B cell (primary cell): ENCODE measurements around the gene FAM217B. TPM values are rescaled to one million over a fixed set of nuclear protein-coding genes. Genes with fewer than 3 reads are reported as not detected.

Source experiments
- ATAC-seq: fragments of 200-7000 bp; cut with Tn5 transposase; one replicate; pipeline ENCODE4 v1.10.0; 2021; ENCODE audit warnings: low read depth, mild to moderate bottlenecking, moderate number of reproducible peaks, moderate library complexity
- CTCF ChIA-PET: fragments of 350-600 bp; sonication (Branson Sonifier 250); formaldehyde crosslinking; loops from one replicate; lab custom pipeline; 2021; ENCODE audit warnings: antibody characterized with exemption, inconsistent platforms; lab: Charles Lee
- POLR2A ChIA-PET: fragments of 350-600 bp; sonication (Branson Sonifier 250); formaldehyde crosslinking; loops from one replicate; lab custom pipeline; 2021; ENCODE audit warnings: antibody characterized with exemption; lab: Charles Lee
- DNase-seq: peaks from one replicate; pipeline ENCODE4 v3.0.0; 2013
- H2AFZ ChIP-seq: 2 replicates; pipeline ENCODE4 v1.6.1; 2012; ENCODE audit warnings: mild to moderate bottlenecking, low read depth, low read length; ENCODE audit not compliant: insufficient read depth, poor library complexity, severe bottlenecking
- H3K27ac ChIP-seq, 2 donors: 1 replicate in 1 of 2; 2 replicates in 1 of 2; pipeline ENCODE4 v1.5.1; 2012 to 2013; ENCODE audit warnings: low read length in 2 of 2, mild to moderate bottlenecking in 2 of 2, moderate library complexity in 1 of 2
- H3K27me3 ChIP-seq, 4 experiments: fragments of 200-600 bp in 1 of 4; sonication (generic) in 1 of 4; replicated peaks in 1 of 4; 1 replicate in 2 of 4; 2 replicates in 2 of 4; pipeline versions ENCODE4 v1.6.1 to v1.7.0; 2013 to 2016; ENCODE audit warnings: low read length in 3 of 4, mild to moderate bottlenecking in 2 of 4, mixed read lengths in 1 of 4, moderate library complexity in 1 of 4; ENCODE audit not compliant: insufficient read depth in 4 of 4, control insufficient read depth in 3 of 4; ENCODE audit errors: control extremely low read depth in 1 of 4
- H3K36me3 ChIP-seq, 2 experiments: replicated peaks in 1 of 2; 1 replicate in 1 of 2; 2 replicates in 1 of 2; pipeline versions ENCODE4 v1.6.1 to v1.7.1; 2013; ENCODE audit warnings: low read length in 1 of 2; ENCODE audit not compliant: insufficient read depth in 2 of 2, control insufficient read depth in 1 of 2; ENCODE audit errors: control extremely low read depth in 1 of 2, extremely low read depth in 1 of 2
- H3K4me1 ChIP-seq, 2 donors: fragments of 200-600 bp in 1 of 2; sonication (generic) in 1 of 2; 1 replicate in 1 of 2; 2 replicates in 1 of 2; pipeline versions ENCODE4 v1.5.1 to v1.6.1; 2013 to 2017; ENCODE audit warnings: low read length in 2 of 2; ENCODE audit not compliant: control insufficient read depth in 2 of 2, insufficient read depth in 2 of 2
- H3K4me2 ChIP-seq: replicated peaks from 2 replicates; pipeline ENCODE3; 2012; ENCODE audit warnings: mild to moderate bottlenecking, low read depth, low read length; ENCODE audit not compliant: poor library complexity, severe bottlenecking
- H3K4me3 ChIP-seq, 5 experiments: fragments of 200-600 bp in 1 of 5; sonication (generic) in 1 of 5; 1 replicate in 3 of 5; 2 replicates in 2 of 5; pipeline versions ENCODE4 v1.5.1 to v1.7.0; 2011 to 2016; ENCODE audit warnings: low read length in 4 of 5, mild to moderate bottlenecking in 4 of 5, low read depth in 2 of 5, control low read depth in 1 of 5, moderate library complexity in 1 of 5; ENCODE audit not compliant: insufficient read depth in 1 of 5; ENCODE audit errors: control extremely low read depth in 1 of 5, extremely low read depth in 1 of 5
- H3K79me2 ChIP-seq: fragments of 200-600 bp; sonication (generic); one replicate; pipeline ENCODE4 v1.6.0; 2016; ENCODE audit warnings: low read length; ENCODE audit not compliant: control insufficient read depth, insufficient read depth
- H3K9ac ChIP-seq: fragments of 200-600 bp; sonication (generic); 2 replicates; pipeline ENCODE4 v1.6.1; 2017; ENCODE audit warnings: mild to moderate bottlenecking, low read length, moderate library complexity
- H3K9me3 ChIP-seq, 3 donors: one replicate each; pipeline versions ENCODE4 v1.6.1 to v1.7.1; 2013; ENCODE audit warnings: low read length in 2 of 3; ENCODE audit not compliant: control insufficient read depth in 2 of 3, insufficient read depth in 1 of 3; ENCODE audit errors: control extremely low read depth in 1 of 3
- H4K20me1 ChIP-seq: 2 replicates; pipeline ENCODE4 v1.6.0; 2012; ENCODE audit warnings: mild to moderate bottlenecking, low read length; ENCODE audit not compliant: insufficient read depth, control insufficient read depth, poor library complexity, severe bottlenecking
- H3K27ac Mint-ChIP-seq: one replicate; pipeline ENCODE4 v1.8.0; 2021; ENCODE audit warnings: mixed read lengths
- H3K27me3 Mint-ChIP-seq: one replicate; pipeline ENCODE4 v1.8.0; 2021; ENCODE audit warnings: mixed read lengths
- H3K4me1 Mint-ChIP-seq: one replicate; pipeline ENCODE4 v1.8.0; 2021; ENCODE audit warnings: mixed read lengths
- H3K4me3 Mint-ChIP-seq: one replicate; pipeline ENCODE4 v1.8.0; 2021; ENCODE audit warnings: mixed read lengths
- H3K9me3 Mint-ChIP-seq: one replicate; pipeline ENCODE4 v1.8.0; 2022; ENCODE audit warnings: mixed read lengths; ENCODE audit not compliant: insufficient read depth
- CTCF ChIP-seq: fragments of 200-600 bp; IDR thresholded peaks from one replicate; pipeline ENCODE4 v1.8.0; 2022; ENCODE audit warnings: antibody characterized with exemption, mild to moderate bottlenecking
- EZH2 ChIP-seq: IDR thresholded peaks from 2 replicates; pipeline ENCODE4 v1.6.1; 2012; ENCODE audit warnings: borderline replicate concordance, low read depth, mild to moderate bottlenecking, moderate library complexity, low read length; ENCODE audit not compliant: insufficient read depth, poor library complexity, severe bottlenecking
- WGBS: methylation state at CpG from one replicate; pipeline ENCODE4 v1.1.5; 2013; ENCODE audit warnings: missing lambda C conversion rate; ENCODE audit not compliant: insufficient coverage; 5-methylcytosine and 5-hydroxymethylcytosine counted together
- intact Hi-C: fragments of 100-400 bp; cut with micrococcal nuclease; formaldehyde crosslinking; loops from one replicate; pipeline ENCODE4 v1.10.0; 2022
- polyA plus RNA-seq: library from polyadenylated mRNA; depleted of rRNA; stranded (reverse); fragments of >200 nt; gene quantifications from 2 replicates; pipeline ENCODE4 v1.2.3, GENCODE V29; 2012
- total RNA-seq, 2 donors: library from RNA; stranded (reverse); fragments of 120-200 nt in 1 of 2; gene quantifications; 1 replicate in 1 of 2; 2 replicates in 1 of 2; pipeline versions ENCODE4 v1.2.3 to v1.2.4, GENCODE V29; 2013 to 2022

Gene FAM217B
- total and polyA plus RNA-seq, 2 donors (not counting 1 experiment from before 2014, with no cell fraction given), result 3.6 to 34.9 TPM

- no peak for DNase-seq
- Histone ChIP-seq H3K9me3 (peaks cover 0 to 10% (median 0%) of the 10 kb centered on the region in 3 donors), H3K4me2 (no peak overlapping the region), H3K4me3 (no peak overlapping the region), H4K20me1 (no peaks in the 10 kb centered on the region), H3K79me2 (peaks cover 22% of the 10 kb centered on the region), H3K9ac (no peak overlapping the region), H3K36me3 (peaks cover 6 to 28% of the 10 kb centered on the region in 2 experiments), H3K4me1 (peaks cover 20 to 21% of the 10 kb centered on the region in 2 donors), H3K27me3 (no peaks in the 10 kb centered on the region), H2AFZ (no peak overlapping the region), H3K27ac (no peak overlapping the region)
- intact Hi-C loops, result loop anchor here (5.0 kb wide), 1 partner anchor 1290 kb away; the partner anchor contains the start of gene STX16
- no peak for TF ChIP-seq EZH2
- no peak for TF ChIP-seq CTCF
- POLR2A ChIA-PET, result no interaction called here
- no peaks in the 10 kb centered on the region for H3K9me3 Mint-ChIP-seq
- ATAC-seq, result no peak
- no peaks in the 10 kb centered on the region for H3K27me3 Mint-ChIP-seq
- H3K4me3 Mint-ChIP-seq, result no peak overlapping the region
- no CpG with 5 or more reads among the region's 2 CpGs for WGBS
- peaks cover 31% of the 10 kb centered on the region for H3K4me1 Mint-ChIP-seq
- no peak overlapping the region for H3K27ac Mint-ChIP-seq
- CTCF ChIA-PET, result no interaction called here
These were observed 2.1 kb downstream of the FAM217B start for GRCh38 chr20:59942245-59942644.

GRCh38 chr20:59944726-59945125, 4.5 kb downstream of the FAM217B start:
- ChIA-PET CTCF (interaction anchor here (4.1 kb wide), 1 partner anchor 10 kb away, joined by 29 read pairs; the partner anchor contains the start of gene SYCP2), POLR2A (no interaction called here)
- Histone ChIP-seq H3K27ac (no peak overlapping the region), H3K4me1 (peaks cover 14 to 16% of the 10 kb centered on the region in 2 donors), H3K9ac (no peak overlapping the region), H2AFZ (no peak overlapping the region), H3K4me2 (no peak overlapping the region), H3K4me3 (no peak overlapping the region), H3K79me2 (peaks cover 15% of the 10 kb centered on the region), H3K9me3 (no peaks in the 10 kb centered on the region), H4K20me1 (no peaks in the 10 kb centered on the region), H3K27me3 (no peaks in the 10 kb centered on the region), H3K36me3 (peaks cover 6 to 28% of the 10 kb centered on the region in 2 experiments)
- ATAC-seq, result no peak
- no peak overlapping the region for H3K4me3 Mint-ChIP-seq
- H3K9me3 Mint-ChIP-seq, result no peaks in the 10 kb centered on the region
- no peak for DNase-seq
- WGBS, result 98% methylated on average over 5 of the region's 7 CpGs
- TF ChIP-seq EZH2 (no peak), CTCF (no peak)
- intact Hi-C loops, result loop anchor here (5.0 kb wide), 2 partner anchors 1283 to 1292 kb away; partner anchors contain the start of gene STX16
- H3K27ac Mint-ChIP-seq, result no peak overlapping the region
- no peaks in the 10 kb centered on the region for H3K27me3 Mint-ChIP-seq
- peaks cover 28% of the 10 kb centered on the region for H3K4me1 Mint-ChIP-seq
